ENCODE measurements around the gene STRA8. TPM values are rescaled to one million over a fixed set of nuclear protein-coding genes. Genes with fewer than 3 reads are reported as not detected.

STRA8 gene
- total RNA-seq, 2 donors from 2014 or later, result not detected

GRCh38 chr7:135274495-135275268 lies 41.0 kb downstream of the STRA8 start:
- H3K4me3 Mint-ChIP-seq, result no peak overlapping the region
- DNase-seq (ENCODE audit: low spot score) (no peak), ATAC-seq (peak; percentile 64 to 68)
- no peak overlapping the region for H3K27ac Mint-ChIP-seq
- H3K9me3 Mint-ChIP-seq, result no peaks in the 10 kb centered on the region
- no peaks in the 10 kb centered on the region for H3K4me1 Mint-ChIP-seq (ENCODE audit: low read depth in 2 of 2)
- H3K27me3 Mint-ChIP-seq, result peaks cover 5 to 11% of the 10 kb centered on the region in 2 donors
- H3K36me3 Mint-ChIP-seq, result no peaks in the 10 kb centered on the region

DNA sequence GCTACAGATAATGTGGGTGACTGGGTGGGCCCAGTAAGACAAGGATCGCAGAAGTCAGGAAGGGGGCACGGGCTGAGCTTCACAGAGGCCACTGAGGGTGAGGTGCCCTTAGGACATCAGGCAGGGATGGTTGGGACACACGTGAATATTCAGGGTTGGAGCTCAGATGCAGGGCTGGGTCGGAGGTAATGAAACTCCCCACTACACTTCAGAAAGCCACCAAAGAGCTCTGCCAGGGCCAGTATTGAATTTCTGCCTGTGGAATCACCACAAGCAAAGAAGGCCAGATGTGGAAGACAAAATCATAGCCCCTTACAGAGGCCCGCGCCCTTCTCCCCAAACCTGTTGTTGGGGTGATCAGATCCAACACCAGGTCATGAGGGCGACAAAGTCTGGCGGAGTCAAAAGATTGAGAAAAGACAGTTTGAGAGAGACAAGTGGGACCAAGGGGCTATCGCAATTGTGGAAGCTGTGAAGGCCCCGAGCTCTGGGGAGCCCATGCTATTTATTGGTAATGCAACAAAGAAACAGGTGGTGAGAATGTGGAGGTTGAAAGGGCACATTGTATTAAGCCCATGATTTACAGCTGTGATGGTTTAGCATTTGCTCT lies 42.4 kb downstream of the STRA8 start:
- no peak overlapping the region for H3K4me3 Mint-ChIP-seq
- H3K9me3 Mint-ChIP-seq, result no peaks in the 10 kb centered on the region
- no peak overlapping the region for H3K27ac Mint-ChIP-seq
- DNase-seq (ENCODE audit: low spot score) (no peak), ATAC-seq (no peak)
- peaks cover 10 to 24% of the 10 kb centered on the region in 2 donors for H3K27me3 Mint-ChIP-seq
- no peaks in the 10 kb centered on the region for H3K36me3 Mint-ChIP-seq
- peaks cover 0 to 2% of the 10 kb centered on the region in 2 donors for H3K4me1 Mint-ChIP-seq (ENCODE audit: low read depth in 2 of 2)

DNA sequence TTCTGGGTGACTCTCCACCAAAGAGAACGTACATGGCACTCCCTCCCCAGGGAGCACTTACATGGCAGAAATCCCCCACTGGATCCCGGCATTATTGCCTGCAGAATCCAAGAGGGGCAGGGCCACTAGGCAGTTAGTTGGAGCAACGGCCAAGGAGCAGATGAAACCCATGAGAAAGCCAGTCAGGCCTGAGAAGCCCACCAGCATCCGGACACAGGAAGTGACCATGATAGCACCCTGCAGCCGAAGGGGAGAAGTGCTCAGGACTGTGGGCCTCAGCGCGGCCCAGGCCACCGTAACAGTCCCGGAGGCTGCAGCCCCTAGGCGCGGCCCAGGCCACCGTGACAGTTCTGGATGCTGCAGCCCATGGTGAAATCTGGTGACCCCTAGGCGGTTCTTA lies 43.5 kb downstream of the STRA8 start:
- Mint-ChIP-seq H3K9me3 (no peaks in the 10 kb centered on the region), H3K4me3 (no peak overlapping the region), H3K27me3 (peaks cover 13 to 29% of the 10 kb centered on the region in 2 donors), H3K27ac (no peak overlapping the region), H3K4me1 (ENCODE audit: low read depth in 2 of 2) (peaks cover 5 to 8% of the 10 kb centered on the region in 2 donors), H3K36me3 (no peaks in the 10 kb centered on the region)
- DNase-seq (ENCODE audit: low spot score), result no peak
- peak in 1 of 2 donors; percentile 5 for ATAC-seq

DNA sequence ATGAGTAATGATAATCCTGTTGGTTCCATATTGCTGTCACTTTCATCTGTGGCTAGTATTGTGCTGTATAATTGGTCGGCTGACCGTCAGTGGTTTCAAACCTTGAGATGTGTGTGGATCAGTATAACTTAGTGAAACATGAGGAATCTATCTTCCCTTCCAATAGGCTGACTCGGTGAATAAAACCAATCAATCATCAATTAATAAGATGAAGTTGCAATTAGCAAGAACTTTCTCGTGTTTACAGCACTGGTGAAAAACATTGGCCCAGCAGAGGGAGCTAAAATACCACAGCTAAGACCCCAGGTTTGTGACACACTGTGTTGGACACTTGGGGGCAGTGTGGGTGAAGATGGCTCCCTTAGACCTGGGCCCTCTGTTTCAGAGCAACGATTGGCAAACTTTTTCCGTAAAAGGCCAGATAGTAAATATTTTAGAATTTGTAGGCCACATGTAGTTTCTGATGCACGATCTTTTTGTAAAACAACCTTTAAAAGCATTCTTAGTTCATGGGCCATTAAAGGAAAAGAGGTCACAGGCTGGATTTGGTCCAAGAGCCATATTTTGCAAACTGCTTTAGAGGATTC lies 47.8 kb downstream of the STRA8 start:
- H3K4me3 Mint-ChIP-seq, result no peak overlapping the region
- H3K27ac Mint-ChIP-seq, result no peak overlapping the region
- ATAC-seq (peak; percentile 91 to 92), DNase-seq (ENCODE audit: low spot score) (peak; percentile 75)
- peaks cover 13 to 34% of the 10 kb centered on the region in 2 donors for H3K27me3 Mint-ChIP-seq
- H3K36me3 Mint-ChIP-seq, result no peaks in the 10 kb centered on the region
- H3K9me3 Mint-ChIP-seq, result no peaks in the 10 kb centered on the region
- peaks cover 5 to 13% of the 10 kb centered on the region in 2 donors for H3K4me1 Mint-ChIP-seq (ENCODE audit: low read depth in 2 of 2)

- ATAC-seq (no peak), DNase-seq (ENCODE audit: low spot score) (no peak)
- Mint-ChIP-seq H3K4me3 (no peak overlapping the region), H3K27me3 (peaks cover 13 to 40% of the 10 kb centered on the region in 2 donors), H3K4me1 (ENCODE audit: low read depth in 2 of 2) (peaks cover 5 to 13% of the 10 kb centered on the region in 2 donors), H3K27ac (no peak overlapping the region), H3K36me3 (no peaks in the 10 kb centered on the region), H3K9me3 (no peaks in the 10 kb centered on the region)
Observed at GRCh38 chr7:135282561-135283254, 49.1 kb downstream of the STRA8 start.

DNA sequence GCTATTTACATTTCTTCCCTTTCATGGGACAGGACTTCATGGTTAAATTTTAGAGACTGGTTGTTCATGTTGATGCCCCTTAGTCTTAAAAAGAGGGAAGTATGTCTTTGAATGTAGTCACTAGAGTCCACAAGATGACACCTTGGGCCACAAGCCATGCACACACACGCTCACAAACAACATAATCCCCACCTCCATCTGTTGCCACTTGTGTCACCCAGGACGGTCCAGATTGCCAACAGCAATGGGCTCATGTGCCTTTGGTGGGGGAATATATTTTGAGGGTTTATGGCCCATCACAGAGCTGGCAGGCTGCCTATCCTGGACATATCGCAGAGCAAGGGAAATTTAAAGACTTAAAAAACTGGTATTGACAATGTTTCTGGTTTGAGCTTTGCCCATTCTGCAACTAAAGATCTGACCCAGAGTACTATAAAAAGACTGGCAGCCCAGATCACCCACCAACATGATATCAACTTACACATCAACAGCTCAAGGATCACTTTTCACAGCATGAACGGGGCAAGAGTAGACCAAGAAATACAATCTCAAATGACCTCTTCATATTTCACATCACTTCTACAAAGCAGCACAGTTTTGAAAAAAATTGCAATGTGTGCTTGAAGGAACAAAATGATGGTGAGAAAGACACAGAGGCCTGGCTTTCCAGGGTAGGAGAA lies 50.5 kb downstream of the STRA8 start:
- peaks cover 13 to 36% of the 10 kb centered on the region in 2 donors for H3K27me3 Mint-ChIP-seq
- no peaks in the 10 kb centered on the region for H3K36me3 Mint-ChIP-seq
- peaks cover 5 to 13% of the 10 kb centered on the region in 2 donors for H3K4me1 Mint-ChIP-seq (ENCODE audit: low read depth in 2 of 2)
- H3K9me3 Mint-ChIP-seq, result no peaks in the 10 kb centered on the region
- no peak overlapping the region for H3K27ac Mint-ChIP-seq
- H3K4me3 Mint-ChIP-seq, result no peak overlapping the region
- DNase-seq (ENCODE audit: low spot score), result no peak
- ATAC-seq, result no peak

GRCh38 chr7:135285547-135286233 lies 52.1 kb downstream of the STRA8 start:
- DNase-seq (ENCODE audit: low spot score), result no peak
- no peaks in the 10 kb centered on the region for H3K9me3 Mint-ChIP-seq
- no peak overlapping the region for H3K4me3 Mint-ChIP-seq
- no peak for ATAC-seq
- no peaks in the 10 kb centered on the region for H3K36me3 Mint-ChIP-seq
- H3K4me1 Mint-ChIP-seq (ENCODE audit: low read depth in 2 of 2), result peaks cover 5 to 13% of the 10 kb centered on the region in 2 donors
- H3K27me3 Mint-ChIP-seq, result peaks cover 7 to 24% of the 10 kb centered on the region in 2 donors
- no peak overlapping the region for H3K27ac Mint-ChIP-seq

- peak; percentile 28 to 34 for ATAC-seq
- H3K9me3 Mint-ChIP-seq, result no peaks in the 10 kb centered on the region
- H3K27ac Mint-ChIP-seq, result no peak overlapping the region
- peaks cover 0 to 15% of the 10 kb centered on the region in 2 donors for H3K27me3 Mint-ChIP-seq
- H3K4me3 Mint-ChIP-seq, result no peak overlapping the region
- H3K4me1 Mint-ChIP-seq (ENCODE audit: low read depth in 2 of 2), result peaks cover 0 to 4% of the 10 kb centered on the region in 2 donors
- DNase-seq (ENCODE audit: low spot score), result no peak
- no peaks in the 10 kb centered on the region for H3K36me3 Mint-ChIP-seq
Observed at GRCh38 chr7:135286876-135287275, 53.2 kb downstream of the STRA8 start.

GRCh38 chr7:135290594-135290993 lies 57.0 kb downstream of the STRA8 start:
- H3K27me3 Mint-ChIP-seq, result peaks cover 3 to 10% of the 10 kb centered on the region in 2 donors
- H3K4me3 Mint-ChIP-seq, result no peak overlapping the region
- no peaks in the 10 kb centered on the region for H3K36me3 Mint-ChIP-seq
- no peaks in the 10 kb centered on the region for H3K9me3 Mint-ChIP-seq
- ATAC-seq (no peak), DNase-seq (ENCODE audit: low spot score) (no peak)
- H3K4me1 Mint-ChIP-seq (ENCODE audit: low read depth in 2 of 2), result no peaks in the 10 kb centered on the region
- no peak overlapping the region for H3K27ac Mint-ChIP-seq

- peaks cover 3 to 10% of the 10 kb centered on the region in 2 donors for H3K27me3 Mint-ChIP-seq
- H3K4me3 Mint-ChIP-seq, result no peak overlapping the region
- ATAC-seq (no peak), DNase-seq (ENCODE audit: low spot score) (no peak)
- no peaks in the 10 kb centered on the region for H3K36me3 Mint-ChIP-seq
- no peaks in the 10 kb centered on the region for H3K9me3 Mint-ChIP-seq
- no peak overlapping the region for H3K27ac Mint-ChIP-seq
- H3K4me1 Mint-ChIP-seq (ENCODE audit: low read depth in 2 of 2), result no peaks in the 10 kb centered on the region
Observed at GRCh38 chr7:135291809-135292253, 58.2 kb downstream of the STRA8 start.

GRCh38 chr7:135299235-135299634 lies 65.6 kb downstream of the STRA8 start:
- H3K36me3 Mint-ChIP-seq, result no peaks in the 10 kb centered on the region
- no peak overlapping the region for H3K27ac Mint-ChIP-seq
- no peak for ATAC-seq
- peaks cover 10 to 19% of the 10 kb centered on the region in 2 donors for H3K27me3 Mint-ChIP-seq
- no peak overlapping the region for H3K4me3 Mint-ChIP-seq
- DNase-seq (ENCODE audit: low spot score), result no peak
- H3K9me3 Mint-ChIP-seq, result no peaks in the 10 kb centered on the region
- no peaks in the 10 kb centered on the region for H3K4me1 Mint-ChIP-seq (ENCODE audit: low read depth in 2 of 2)

- Mint-ChIP-seq H3K4me3 (no peak overlapping the region), H3K4me1 (ENCODE audit: low read depth in 2 of 2) (no peaks in the 10 kb centered on the region), H3K27ac (no peak overlapping the region), H3K27me3 (peaks cover 7 to 19% of the 10 kb centered on the region in 2 donors), H3K9me3 (no peaks in the 10 kb centered on the region), H3K36me3 (no peaks in the 10 kb centered on the region)
- ATAC-seq (no peak), DNase-seq (ENCODE audit: low spot score) (no peak)
Observed at GRCh38 chr7:135300913-135301765, 67.5 kb downstream of the STRA8 start.
